Measurements from ENCODE around the gene USP9X. TPM values are rescaled to one million over a fixed set of nuclear protein-coding genes. Genes with fewer than 3 reads are reported as not detected.

The USP9X gene
- total and polyA plus RNA-seq, 2 donors (not counting 3 experiments of a cell fraction or from before 2014, with no cell fraction given) = 13.7 to 66.8 TPM

- no peak for FAIRE-seq
- ChIA-PET POLR2A (no interaction called here), CTCF (interaction anchor here (1.1 kb wide), 1 partner anchor 189 kb away, joined by 3 read pairs; no protein-coding TSS in a partner anchor)
- H3K27me3 ChIP-seq (ENCODE audit: control insufficient read depth in 2 of 2, insufficient read depth in 2 of 2, low read length in 2 of 2) = no peaks in the 10 kb centered on the region
- H3K4me1 ChIP-seq (ENCODE audit: control insufficient read depth, extremely low read depth, insufficient read depth, low read length) = no peaks in the 10 kb centered on the region
- no peak overlapping the region for H3K4me3 ChIP-seq (replicated peaks in 1 of 3; ENCODE audit: insufficient read depth in 1 of 3, low read depth in 1 of 3, low read length in 3 of 3)
- DNase-seq (ENCODE audit: low read depth, low spot score) = no peak
- dilution Hi-C loops (cut with MboI; ENCODE audit: extremely low pct_ligation_motif_present, low sequenced_read_pairs) (no loop called here), intact Hi-C loops (cut with micrococcal nuclease) (no loop called here)
- no TSS peak for BruUV-seq (replicated peaks)
- no peaks in the 10 kb centered on the region for H4K20me1 ChIP-seq (replicated peaks; ENCODE audit: control insufficient read depth, extremely low read depth, insufficient read depth, low read length)
- no peak overlapping the region for H3K27ac ChIP-seq (ENCODE audit: insufficient read depth, low read depth, low read length)
- no peaks in the 10 kb centered on the region for H3K79me2 ChIP-seq (ENCODE audit: control insufficient read depth, insufficient read depth, low read length)
- H3K9ac ChIP-seq (replicated peaks; ENCODE audit: extremely low read depth, insufficient read depth, low read length) = no peak overlapping the region
- H3K36me3 ChIP-seq (ENCODE audit: control insufficient read depth in 2 of 2, extremely low read depth in 1 of 2, insufficient read depth in 2 of 2, low read length in 2 of 2) = no peaks in the 10 kb centered on the region
- no peak for TF ChIP-seq CTCF (IDR thresholded peaks at IDR 0.05; ENCODE audit: extremely low read depth in 1 of 2, insufficient read depth in 1 of 2, low read depth in 1 of 2, low read length in 2 of 2)
- TF ChIP-seq MYC (IDR thresholded peaks at IDR 0.05; ENCODE audit: low read depth, low read length) = no peak
- TF ChIP-seq POLR2AphosphoS5 (IDR thresholded peaks at IDR 0.05; ENCODE audit: insufficient read depth, low read depth, low read length) = no peak
- no peak for TF ChIP-seq EZH2 (IDR thresholded peaks at IDR 0.05; ENCODE audit: borderline replicate concordance, low read depth, low read length, severe bottlenecking)
- no peak for TF ChIP-seq JUN (IDR thresholded peaks at IDR 0.05; ENCODE audit: borderline replicate concordance, insufficient read depth, insufficient read length, low read depth)
- no peak for TF ChIP-seq GATA2 (IDR thresholded peaks at IDR 0.05; ENCODE audit: insufficient read depth, insufficient read length, low read depth, low read length)
- TF ChIP-seq FOS (IDR thresholded peaks at IDR 0.05; ENCODE audit: borderline replicate concordance, insufficient read depth, low read length) = no peak
- no peak for TF ChIP-seq POLR2A (IDR thresholded peaks at IDR 0.05; ENCODE audit: low read depth, low read length)
- no peak for TF ChIP-seq MAX (IDR thresholded peaks at IDR 0.05; ENCODE audit: insufficient read depth, insufficient read length)
- no peak overlapping the region for H2AFZ ChIP-seq (ENCODE audit: low read depth, low read length)
- no peaks in the 10 kb centered on the region for H3K9me3 ChIP-seq (replicated peaks; ENCODE audit: control insufficient read depth, insufficient read depth, low read length)
- no peak overlapping the region for H3K4me2 ChIP-seq (ENCODE audit: insufficient read depth, low read length)
- H3K9me1 ChIP-seq (replicated peaks; ENCODE audit: control insufficient read depth, extremely low read depth, insufficient read depth, low read length) = no peaks in the 10 kb centered on the region
Observed at GRCh38 chrX:41066969-41067368, 18.3 kb upstream of the USP9X start.
